COLO668 (cell line): ENCODE data around the gene CIT.
"Not testable (repeated sequence)": the region's sequence is repeated elsewhere in the genome, so short reads cannot be mapped to it uniquely, and the experiment has no call there.

Source experiments
- DNase-seq: peaks from one replicate; lab custom pipeline; 2025; ENCODE audit not compliant: unreplicated experiment; lab: John Stamatoyannopoulos, UW

Gene CIT

DNA sequence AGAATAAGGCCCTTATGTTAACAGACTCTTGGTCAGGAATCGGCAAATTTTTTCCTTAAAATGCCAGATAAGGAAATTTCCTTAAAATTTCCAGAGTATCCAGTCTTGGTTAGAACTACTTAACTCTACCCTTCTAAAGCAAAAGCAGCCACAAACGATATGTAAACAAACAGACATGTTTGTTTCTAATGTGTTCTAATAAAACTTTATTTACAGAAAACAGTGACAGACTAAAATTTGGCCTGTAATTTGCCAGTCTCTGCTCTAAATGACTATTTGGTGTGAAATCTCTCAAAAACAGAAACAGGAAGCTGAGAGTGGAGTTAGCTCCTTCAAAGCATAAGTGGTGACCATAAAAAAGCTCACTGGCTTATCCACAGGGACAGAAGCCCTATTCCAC lies 131.0 kb downstream of the CIT start:
- no peak for DNase-seq

DNA sequence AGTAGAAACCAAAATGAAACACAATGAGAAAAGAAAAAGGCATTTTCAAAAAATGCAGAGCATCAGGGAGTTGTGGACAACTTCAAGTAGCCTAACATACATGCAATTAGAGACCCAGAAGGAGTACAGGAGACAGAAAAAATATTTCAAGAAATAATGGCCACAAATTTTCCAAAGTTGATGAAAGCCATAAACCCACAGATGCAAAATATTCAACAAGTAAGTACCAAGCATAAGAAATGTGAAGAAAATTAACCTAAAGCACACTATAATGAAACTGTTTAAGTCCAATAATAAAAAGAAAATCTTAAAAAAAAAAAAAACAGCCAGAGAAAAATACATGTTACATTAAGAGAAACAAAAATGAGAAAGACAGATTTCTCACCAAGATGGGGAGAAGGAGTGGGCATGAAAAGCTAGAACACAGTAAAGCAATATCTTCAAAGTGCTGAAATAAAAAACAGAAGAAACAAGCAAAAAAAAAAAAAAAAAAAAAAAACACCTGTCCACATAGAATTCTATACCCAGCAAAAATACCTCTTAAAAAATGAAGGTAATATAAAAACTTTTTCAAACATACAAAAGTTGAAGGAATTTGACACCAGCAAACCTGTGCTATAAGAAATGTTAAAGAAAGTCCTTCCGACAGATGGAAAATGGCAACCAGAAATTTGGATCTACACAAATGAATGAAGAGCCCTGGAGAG lies 132.1 kb downstream of the CIT start:
- DNase-seq: no peak

DNA sequence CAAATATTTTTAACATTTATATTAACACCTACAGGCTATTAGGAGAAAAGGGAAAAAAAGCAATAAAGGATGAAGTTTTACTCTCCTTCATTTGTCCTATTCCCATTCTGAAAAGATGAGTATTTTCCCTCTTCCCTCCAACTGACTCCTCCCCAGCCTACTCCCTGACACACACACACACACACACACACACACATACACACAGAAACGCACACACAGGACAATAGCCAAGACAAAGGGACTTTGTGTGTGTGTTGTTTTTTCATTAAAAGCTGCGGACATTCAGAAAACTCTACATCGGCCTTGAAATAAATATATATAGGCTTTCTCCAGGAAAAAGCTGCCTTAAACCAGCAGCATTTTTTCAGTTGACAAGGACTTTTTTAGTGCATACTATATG lies 134.4 kb downstream of the CIT start:
- no peak for DNase-seq

DNA sequence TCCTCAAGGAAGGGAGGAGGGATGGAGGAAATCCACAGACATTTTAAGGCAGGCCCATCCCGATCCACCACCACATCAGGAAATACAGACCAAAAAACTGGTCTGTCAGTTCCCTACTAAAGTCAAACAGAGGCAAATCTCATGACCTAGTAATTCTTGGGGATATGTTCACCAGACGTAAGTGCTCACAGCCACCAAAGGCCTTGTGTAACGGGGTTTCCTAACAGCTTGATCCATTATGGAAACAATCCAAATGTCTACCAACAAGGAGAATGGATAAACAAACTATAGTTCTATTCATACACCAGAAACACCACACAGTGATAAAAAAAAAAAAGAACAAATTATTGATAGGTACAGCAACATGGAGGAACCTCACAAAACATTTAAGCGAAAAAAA lies 136.3 kb downstream of the CIT start:
- no peak for DNase-seq

DNA sequence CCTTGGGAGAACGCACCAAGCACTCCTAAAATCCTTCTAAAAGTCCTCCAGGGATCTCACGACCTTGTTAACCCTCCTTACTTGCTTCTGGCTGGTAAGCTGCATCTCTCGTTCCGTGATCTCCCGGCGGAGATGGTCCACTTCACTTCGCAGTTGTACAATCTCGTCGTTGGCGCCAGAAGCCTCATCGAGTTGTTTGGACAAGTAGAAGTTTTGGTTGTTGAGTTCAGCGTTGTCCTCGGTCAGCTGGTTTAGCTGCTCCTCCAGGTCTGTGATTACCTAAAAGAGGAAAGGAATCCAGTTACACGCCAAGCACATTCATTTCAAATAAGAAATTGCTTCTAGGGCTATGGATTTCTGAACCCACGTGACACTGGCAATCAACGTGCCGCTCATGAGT lies 142.0 kb downstream of the CIT start:
- no peak for DNase-seq

DNA sequence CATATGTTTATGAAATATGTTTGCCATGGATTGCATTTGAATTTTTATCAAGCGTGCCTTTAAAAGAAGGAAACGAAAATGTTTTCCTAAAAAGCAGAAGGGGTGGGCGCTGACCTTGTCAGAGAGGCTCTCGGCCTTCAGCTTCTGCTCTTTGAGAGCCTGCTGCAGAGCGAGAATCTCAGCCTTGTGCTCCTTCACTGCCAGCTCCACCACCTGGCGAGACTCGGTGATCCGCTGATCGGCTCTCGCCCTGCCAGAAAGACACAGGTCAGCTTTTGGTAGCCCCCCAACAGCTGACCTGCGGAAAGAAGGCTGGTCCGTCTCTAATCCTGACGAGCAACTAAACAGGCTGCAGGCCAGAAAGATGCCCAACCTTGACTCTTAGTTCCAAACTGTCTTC lies 146.7 kb downstream of the CIT start:
- DNase-seq: no peak

DNA sequence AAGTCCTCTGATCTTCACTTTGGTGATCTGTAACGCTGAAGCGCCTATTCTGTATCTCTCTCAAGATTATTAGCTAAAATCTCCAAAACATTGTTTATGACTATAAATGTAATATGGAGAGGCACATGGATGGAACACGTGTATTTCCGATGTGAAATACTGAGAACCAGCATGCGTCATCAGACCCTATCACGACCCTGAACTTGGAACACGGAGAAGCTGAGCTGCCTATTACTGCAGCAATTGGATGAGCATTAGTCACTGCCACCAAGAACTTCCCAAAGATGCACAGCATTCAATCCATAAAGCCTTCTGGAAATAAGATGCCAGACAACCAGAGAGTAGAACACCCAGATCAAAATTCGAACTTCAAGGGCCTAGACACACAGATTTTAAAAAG lies 147.2 kb downstream of the CIT start:
- no peak for DNase-seq

DNA sequence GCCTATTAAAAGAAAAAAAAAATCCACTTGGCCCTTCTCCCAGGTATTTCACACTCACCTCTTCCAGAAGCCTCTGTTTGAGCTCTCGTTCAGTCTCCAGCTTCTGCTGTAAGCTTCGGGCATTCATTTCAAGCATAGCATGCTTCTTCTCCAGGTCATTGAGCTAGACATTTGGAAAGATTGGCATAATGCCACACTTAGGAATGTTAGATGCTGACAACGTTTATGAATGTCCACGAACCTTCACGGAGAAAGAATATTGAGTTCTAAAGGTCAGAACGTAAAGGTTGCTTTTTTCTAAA lies 148.7 kb downstream of the CIT start:
- no peak for DNase-seq

DNA sequence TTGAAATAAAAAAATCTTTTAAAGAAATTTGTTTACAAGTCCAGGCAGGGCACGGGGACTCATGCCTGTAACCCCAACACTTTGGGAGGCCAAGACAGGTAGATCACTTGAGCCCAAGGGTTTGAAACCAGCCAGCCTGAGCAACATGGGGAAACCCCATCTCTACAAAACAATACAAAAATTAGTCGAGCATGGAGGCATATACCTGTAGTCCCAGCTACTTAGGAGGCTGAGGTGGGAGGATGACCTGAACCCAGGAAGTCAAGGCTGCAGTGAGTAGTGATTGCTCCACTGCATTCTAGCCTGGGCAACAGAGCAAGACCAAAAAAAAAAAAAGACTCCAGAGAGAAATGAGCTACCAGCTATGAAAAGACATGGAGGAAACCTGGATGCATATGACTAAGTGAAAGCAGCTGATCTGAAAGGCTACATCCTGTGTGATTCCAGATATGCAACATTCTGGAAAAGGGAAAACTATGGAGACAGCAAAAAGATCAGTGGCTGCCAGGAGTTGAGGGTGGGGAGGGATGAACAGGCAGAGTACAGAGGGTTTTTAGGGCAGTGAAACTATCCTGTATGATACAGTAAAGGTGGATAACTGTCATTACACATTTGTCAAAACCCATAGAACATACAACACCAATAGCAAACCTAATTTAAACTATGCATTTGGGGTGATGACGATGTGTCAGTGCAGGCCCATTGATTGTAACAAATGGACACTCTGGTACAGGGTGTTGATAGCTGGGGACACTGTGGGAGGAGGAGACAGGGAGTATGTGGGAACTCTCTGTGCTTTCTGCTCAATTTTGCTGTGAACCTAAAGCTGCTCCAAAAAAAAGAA lies 149.3 kb downstream of the CIT start:
- no peak for DNase-seq

DNA sequence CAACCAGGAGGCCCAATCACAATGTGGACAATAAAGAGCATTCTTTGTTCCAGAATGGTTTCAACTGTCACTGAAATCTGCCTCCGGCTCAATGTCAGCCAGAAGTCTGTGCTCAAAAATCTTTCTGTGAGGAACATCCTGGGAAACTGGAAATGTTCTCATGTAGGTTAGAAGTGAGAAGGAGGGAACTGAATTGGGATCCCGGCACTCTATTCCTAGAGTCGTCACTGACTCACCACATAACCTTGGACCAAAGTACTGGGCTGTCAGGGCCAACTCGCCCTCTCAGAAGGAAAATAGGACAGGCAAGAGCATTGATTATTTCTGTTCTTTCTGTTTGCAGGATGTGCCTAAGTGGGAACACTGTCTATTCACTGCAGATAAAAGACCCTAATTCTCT lies 151.6 kb downstream of the CIT start:
- no peak for DNase-seq

DNA sequence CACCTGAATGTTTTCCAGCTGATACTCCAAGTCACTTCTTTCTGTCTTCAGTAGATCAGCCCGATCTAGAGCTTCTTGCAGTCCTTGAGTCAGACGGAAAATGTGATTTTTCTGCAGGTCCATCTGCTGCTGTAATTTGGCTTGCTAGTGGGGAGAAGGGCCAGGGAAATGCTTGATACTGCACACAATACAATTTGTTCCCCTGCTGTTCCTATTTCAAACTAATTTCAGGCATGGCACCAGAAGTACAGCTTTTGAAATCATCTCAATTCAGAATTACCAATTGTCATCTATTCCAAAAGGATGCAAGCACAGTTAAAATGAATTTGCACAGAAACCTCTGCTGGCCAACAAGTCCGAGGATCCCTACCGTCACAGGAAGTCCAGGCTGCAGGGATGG lies 155.8 kb downstream of the CIT start:
- no peak for DNase-seq

DNA sequence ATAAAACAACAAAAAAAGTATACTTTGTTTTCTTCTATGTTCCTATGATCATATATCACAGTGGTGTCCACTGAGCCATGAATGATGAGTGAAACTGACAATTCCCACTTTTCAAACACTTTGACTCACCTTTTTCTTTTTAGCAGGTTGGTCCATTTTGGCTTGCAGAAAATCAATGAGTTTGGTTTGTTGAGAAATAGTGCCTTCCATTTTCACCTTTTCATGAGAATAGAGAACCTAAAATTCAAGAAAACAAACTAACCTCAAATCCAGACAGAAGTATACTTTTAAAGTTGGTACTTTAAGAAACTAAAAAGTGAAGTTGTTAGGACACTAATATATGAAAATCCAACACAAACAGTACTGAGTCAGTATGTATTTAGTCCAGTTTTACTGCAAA lies 156.8 kb downstream of the CIT start:
- no peak for DNase-seq

DNA sequence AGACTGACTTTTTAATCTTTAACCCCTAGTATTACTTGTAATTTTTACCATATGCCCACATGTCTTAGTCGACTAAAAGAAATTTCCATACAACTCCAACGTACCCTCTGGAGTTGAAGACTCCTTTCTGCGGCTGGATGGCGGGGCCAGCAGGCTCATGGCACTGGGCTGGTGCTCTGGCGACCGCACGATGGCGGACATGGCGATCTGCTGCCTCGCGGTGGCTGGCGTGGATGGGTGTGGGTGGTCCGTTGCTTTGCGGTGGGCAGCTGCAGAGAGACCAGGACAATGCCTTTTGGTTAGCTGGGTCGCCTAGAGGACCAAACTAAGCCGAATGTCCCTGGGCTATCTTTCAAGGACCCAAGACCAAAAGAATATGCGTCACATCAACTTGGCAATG lies 159.0 kb downstream of the CIT start:
- DNase-seq: no peak

DNA sequence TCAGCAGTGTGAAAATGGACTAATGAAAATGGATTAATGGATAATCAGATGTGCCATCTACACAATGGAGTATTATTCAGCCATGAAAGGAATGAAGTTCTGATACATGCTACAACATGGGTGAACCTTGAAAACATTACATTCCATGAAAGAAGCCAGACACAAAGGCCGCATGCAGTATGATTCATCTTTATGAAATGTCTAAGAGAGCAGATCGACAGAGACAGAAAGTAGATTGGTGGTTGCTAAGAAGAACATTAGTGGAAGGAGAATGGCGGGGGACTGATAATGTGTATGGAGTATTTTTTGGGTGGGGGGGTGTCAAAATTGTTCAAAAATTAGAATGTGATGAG lies 161.9 kb downstream of the CIT start:
- no peak for DNase-seq

DNA sequence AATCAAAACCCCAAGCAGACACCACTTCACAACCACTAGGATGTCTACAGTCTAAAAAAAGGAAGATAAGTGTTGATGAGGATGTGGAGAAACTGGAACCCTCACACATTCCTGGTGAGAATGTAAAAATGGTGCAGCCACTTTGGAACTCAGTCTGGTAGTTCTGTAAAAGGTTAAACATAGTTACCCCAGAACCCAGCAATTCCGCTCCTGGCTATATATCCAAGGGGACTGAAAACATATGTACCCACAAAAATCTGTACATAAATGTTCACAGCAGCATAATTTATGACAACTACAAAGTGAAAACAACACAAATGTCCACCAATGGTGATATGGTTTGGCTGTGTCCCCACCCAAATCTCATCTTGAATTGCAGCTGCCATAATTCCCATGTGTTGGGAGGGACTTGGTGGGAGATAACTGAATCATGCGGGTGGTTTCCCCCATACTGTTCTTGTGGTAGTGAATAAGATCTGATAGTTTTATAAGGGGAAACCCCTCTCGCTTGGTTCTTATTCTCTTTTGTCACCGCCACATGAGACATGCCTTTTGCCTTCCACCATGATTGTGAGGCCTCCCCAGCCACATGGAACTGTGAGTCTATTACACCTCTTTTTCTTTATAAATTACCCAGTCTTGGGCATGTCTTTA lies 162.4 kb downstream of the CIT start:
- no peak for DNase-seq

DNA sequence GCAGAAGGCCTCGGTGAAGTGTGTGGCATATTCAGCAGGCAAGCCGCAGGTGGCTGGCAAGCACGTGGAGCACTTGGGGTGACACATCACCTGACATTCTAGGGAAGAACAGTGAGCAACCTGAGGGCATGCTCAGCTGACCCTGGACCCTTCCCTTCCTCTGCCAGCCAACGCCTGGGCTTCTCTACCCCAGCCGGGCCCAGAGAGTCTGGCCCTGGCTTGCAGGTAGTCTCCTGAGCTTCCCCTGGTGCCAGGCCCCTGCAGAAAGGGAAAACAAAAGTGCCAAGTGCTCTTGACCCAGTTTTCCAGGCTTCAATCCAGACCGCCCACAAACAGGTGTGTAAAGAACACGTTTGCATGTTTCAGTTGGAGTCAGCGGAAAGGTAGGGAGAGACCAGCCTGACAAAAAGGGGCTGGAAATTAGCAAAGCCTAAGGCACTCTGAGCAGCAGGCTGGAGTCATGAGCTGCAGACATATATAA lies 163.5 kb downstream of the CIT start:
- peak; percentile 15 for DNase-seq

DNA sequence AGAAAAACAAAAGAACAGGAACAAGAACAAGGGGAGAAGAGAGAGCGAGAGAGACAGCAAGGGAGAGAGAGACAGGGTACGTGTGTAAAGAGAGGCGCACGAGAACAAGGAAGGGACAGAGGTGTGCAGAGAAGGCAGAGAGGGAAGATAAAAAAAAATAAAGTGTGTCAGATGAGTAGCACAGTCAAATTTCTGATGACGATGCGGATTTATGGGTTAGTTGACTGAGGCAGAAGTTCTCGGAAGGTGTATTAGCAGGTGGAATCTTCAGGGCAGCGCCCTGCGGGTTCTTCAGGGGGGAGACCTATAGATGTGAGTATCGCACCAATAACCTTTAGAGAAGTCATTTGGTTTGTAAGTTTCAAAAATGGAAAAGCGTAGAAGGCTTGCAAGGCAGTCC lies 164.4 kb downstream of the CIT start:
- no peak for DNase-seq

DNA sequence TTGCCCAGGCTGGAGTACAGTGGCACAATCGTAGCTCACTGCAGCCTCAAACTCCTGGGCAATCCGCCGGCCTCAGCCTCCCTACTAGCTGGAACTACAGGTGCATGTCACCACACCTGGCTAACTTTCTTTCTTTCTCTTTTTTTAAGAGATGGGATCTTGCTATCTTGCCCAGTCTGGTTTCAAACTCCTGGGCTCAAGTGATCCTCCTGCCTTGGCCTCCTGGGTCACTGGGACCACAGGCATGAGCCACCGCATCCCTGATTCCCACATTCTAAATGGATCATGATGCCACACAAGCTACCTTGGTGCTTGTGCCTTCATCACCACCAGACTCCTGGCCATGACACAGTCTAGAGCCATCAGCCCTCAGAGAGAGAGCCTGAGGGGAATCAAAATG lies 165.4 kb downstream of the CIT start:
- DNase-seq: no peak

DNA sequence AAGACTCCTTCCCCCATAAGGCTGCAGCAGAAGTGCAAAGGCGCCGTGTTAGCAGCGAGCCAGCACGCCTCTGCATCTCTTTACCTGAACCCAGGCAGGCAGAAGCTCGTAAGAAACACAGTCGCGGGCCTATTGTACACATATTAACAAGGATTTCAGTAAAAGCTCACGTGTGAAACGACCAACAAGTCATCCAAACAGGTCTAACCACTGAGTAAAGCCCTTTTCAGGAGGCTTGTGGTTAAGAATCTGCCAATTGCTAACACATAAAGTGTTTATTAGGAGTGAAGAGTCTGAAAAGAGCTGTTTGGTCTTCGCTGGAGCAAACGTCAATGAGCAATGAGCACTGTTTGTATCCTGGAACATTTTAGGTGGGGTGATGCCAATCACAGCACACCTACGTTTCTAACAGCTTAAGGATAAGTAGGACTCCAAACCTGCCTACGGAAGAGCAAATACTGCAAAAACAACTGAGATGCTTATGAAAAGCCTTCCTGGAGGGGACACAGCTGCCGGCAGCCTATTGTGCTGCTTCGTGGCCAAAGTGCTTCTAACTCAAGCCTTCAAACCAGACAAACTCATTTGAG lies 166.1 kb downstream of the CIT start:
- peak; percentile 14 for DNase-seq

DNA sequence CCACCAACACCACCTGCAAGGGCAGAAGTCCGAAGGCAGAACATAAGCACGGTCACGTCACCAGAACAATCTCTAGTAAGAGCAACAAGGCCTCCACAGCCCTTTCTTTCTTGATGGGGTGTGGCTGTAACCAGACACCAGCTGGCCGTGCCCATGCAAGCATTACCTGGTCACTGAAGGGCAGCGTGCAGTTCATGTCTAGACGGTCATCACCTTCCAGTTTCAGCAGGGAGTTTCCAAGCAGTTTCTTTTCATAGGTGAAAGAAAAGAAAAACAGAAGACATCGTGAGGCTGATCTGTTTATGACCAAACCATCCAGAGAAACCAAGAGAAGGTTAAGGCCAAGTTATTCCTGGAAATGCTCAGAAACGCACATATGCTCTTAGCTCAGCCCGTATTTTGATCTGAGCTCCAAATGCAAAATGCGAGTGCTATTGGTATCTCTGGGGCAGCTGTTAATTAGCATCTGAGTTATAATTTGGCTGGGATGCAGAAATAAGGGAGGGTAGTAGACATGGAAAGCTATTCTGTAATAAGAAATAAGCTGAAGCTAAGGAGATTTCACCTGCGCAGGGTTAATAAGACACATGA lies 166.7 kb downstream of the CIT start:
- DNase-seq: peak; percentile 21

DNA sequence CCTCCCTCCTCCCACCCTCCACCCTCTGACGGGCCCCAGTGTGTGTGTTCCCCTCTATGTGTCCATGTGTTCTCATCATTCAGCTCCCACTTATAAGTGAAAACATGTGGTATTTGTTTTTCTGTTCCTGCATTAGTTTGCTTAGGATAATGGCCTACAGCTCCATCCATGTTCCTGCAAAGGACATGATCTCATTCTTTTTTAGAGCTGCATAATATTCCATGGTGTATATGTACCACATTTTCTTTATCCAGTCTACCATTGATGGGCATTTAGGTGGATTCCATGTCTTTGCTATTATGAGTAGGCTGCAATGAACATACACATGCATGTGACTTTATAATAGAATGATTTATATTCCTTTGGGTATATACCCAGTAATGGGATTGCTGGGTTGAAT lies 170.7 kb downstream of the CIT start:
- not testable (repeated sequence) for DNase-seq

DNA sequence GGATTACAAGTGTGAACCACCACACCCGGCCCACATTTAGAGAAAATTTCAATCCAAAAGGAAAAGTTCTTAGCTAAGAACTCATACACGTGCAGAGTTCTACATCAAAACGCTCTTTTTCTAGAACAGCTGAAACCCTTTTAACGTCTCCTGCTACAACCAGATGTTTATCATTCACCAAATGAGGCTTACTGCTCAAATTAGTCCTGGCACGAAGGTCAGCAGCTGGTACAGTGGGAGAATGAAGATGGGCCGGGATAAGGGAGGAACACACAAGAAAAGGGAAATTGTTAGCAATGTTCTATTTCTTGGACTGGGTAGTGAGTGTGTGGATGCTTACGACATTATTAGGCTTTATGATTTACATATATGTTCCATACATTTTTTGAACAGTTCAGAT lies 171.9 kb downstream of the CIT start:
- DNase-seq: no peak
